Calu3 (cell line): ENCODE measurements around the gene OCA2. TPM values are rescaled to one million over a fixed set of nuclear protein-coding genes. Genes with fewer than 3 reads are reported as not detected.
"Not testable (repeated sequence)": the region's sequence is repeated elsewhere in the genome, so short reads cannot be mapped to it uniquely, and the experiment has no call there.

Experiments used
- BruUV-seq: library from RNA; stranded (reverse); fragments of 400-500 nt; replicated peaks from 2 replicates; lab custom pipeline; 2021; lab: Mats Ljungman, UMichigan
- CTCF ChIA-PET: fragments of 300-600 bp; sonication (Branson Sonifier 250); formaldehyde crosslinking; loops from one replicate; lab custom pipeline; 2022; ENCODE audit warnings: antibody characterized with exemption; lab: Charles Lee
- DNase-seq: peaks from one replicate; pipeline ENCODE4 v3.0.0; 2022
- H3K27ac Mint-ChIP-seq: one replicate; pipeline ENCODE4 v1.8.0; 2022; ENCODE audit warnings: mixed read lengths; ENCODE audit not compliant: unreplicated experiment
- H3K27me3 Mint-ChIP-seq: one replicate; pipeline ENCODE4 v1.8.0; 2022; ENCODE audit warnings: mixed read lengths; ENCODE audit not compliant: unreplicated experiment
- H3K36me3 Mint-ChIP-seq: one replicate; pipeline ENCODE4 v1.8.0; 2022; ENCODE audit warnings: mild to moderate bottlenecking, moderate library complexity, mixed read lengths; ENCODE audit not compliant: insufficient read depth, unreplicated experiment
- H3K4me1 Mint-ChIP-seq: one replicate; pipeline ENCODE4 v1.8.0; 2022; ENCODE audit warnings: mild to moderate bottlenecking, low read depth, mixed read lengths; ENCODE audit not compliant: unreplicated experiment
- H3K4me3 Mint-ChIP-seq: one replicate; pipeline ENCODE4 v1.8.0; 2022; ENCODE audit warnings: mild to moderate bottlenecking, low read depth, moderate library complexity, mixed read lengths; ENCODE audit not compliant: unreplicated experiment
- H3K9me3 Mint-ChIP-seq: one replicate; pipeline ENCODE4 v1.8.0; 2022; ENCODE audit warnings: low read depth, mixed read lengths; ENCODE audit not compliant: unreplicated experiment
- CTCF ChIP-seq: fragments of 200-600 bp; IDR thresholded peaks from one replicate; pipeline ENCODE4 v1.8.0; 2022; ENCODE audit warnings: antibody characterized with exemption; ENCODE audit not compliant: unreplicated experiment
- intact Hi-C: fragments of 100-400 bp; cut with micrococcal nuclease; formaldehyde crosslinking; loops from one replicate; pipeline ENCODE4 v1.10.0; 2022; ENCODE audit not compliant: unreplicated experiment
- total RNA-seq: library from RNA; stranded (reverse); gene quantifications from 2 replicates; pipeline ENCODE4 v1.2.3, GENCODE V29; 2022

OCA2 gene
- total RNA-seq, 1 experiment from 2014 or later, result not detected

DNA sequence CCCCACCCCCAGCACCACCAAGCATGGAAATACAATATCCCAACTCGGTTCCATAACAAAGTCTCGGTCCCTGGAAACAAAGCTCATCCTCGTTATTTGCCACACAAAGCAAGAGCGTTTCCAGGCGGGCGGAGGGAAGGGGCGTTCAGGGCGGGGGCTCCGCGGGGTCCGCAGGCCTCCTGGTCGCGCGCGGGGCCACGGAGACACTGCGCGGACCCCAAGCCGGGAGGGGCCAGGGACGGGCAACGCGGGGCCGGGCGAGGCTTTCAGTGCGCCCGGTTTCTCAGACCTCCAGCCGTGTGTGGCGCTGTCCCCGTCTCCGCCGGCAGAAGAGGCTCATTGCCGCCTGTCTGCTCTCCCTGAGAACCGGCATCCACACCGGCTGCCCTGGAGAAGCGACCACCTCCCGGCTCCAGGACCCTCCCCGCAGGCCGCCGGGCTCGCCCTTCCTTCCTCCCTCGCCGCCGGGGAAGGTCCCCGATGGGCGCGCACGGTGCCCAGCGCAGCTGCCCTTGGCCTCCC lies 329.0 kb downstream of the OCA2 start:
- Mint-ChIP-seq H3K9me3 (peaks cover 3% of the 10 kb centered on the region), H3K4me3 (no peak overlapping the region), H3K4me1 (no peaks in the 10 kb centered on the region), H3K27ac (no peak overlapping the region), H3K36me3 (no peaks in the 10 kb centered on the region), H3K27me3 (no peaks in the 10 kb centered on the region)
- no peak for DNase-seq
- TF ChIP-seq CTCF, result no peak
- BruUV-seq, result no TSS peak
- CTCF ChIA-PET, result no interaction called here
- intact Hi-C loops, result no loop called here

- no peak overlapping the region for H3K4me3 Mint-ChIP-seq
- no peaks in the 10 kb centered on the region for H3K27me3 Mint-ChIP-seq
- TF ChIP-seq CTCF, result no peak
- CTCF ChIA-PET, result no interaction called here
- intact Hi-C loops, result no loop called here
- H3K9me3 Mint-ChIP-seq, result peaks cover 3% of the 10 kb centered on the region
- H3K27ac Mint-ChIP-seq, result no peak overlapping the region
- BruUV-seq, result no TSS peak
- H3K36me3 Mint-ChIP-seq, result no peaks in the 10 kb centered on the region
- no peak for DNase-seq
- H3K4me1 Mint-ChIP-seq, result no peaks in the 10 kb centered on the region
These were observed 329.5 kb downstream of the OCA2 start for GRCh38 chr15:27769652-27770051.

DNA sequence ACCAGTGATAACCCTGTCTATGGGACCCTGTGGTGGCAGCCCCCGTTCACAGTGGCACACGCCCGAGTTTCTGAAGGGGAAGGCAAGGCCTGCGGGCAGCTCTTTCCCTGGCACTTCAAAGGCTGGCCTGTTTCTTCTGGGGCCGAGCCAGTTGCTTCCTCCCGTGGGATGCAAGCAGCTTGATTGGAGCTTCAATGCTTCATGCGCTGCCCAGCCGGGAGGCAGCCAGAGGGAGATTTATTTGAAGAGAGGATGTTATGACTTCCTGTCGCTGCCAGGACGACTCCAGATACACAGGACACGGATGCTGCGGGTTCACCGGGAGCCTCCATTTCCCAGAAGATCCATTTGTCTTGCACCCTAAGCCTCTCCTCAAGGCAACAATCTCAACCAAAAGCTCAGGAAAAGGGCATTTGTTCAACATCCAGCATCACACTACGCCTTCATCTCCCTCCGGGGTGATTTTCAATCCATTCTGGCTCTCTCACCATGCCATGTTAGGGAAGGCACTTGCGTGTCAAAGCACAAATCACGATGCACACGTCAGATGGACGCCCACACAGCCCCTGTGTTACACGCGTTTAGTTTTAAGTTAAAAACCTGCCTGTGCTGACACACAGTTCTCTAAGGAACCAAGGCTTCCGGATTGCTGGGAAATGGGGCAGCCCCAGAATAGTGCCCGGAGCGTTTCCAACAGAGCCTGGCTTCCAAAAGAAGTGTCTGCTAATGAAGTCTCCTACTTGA lies 330.2 kb downstream of the OCA2 start:
- no peak for TF ChIP-seq CTCF
- H3K36me3 Mint-ChIP-seq, result no peaks in the 10 kb centered on the region
- no peaks in the 10 kb centered on the region for H3K27me3 Mint-ChIP-seq
- H3K9me3 Mint-ChIP-seq, result peaks cover 3% of the 10 kb centered on the region
- no TSS peak for BruUV-seq
- CTCF ChIA-PET, result no interaction called here
- intact Hi-C loops, result no loop called here
- no peak overlapping the region for H3K27ac Mint-ChIP-seq
- H3K4me1 Mint-ChIP-seq, result no peaks in the 10 kb centered on the region
- DNase-seq, result no peak
- H3K4me3 Mint-ChIP-seq, result no peak overlapping the region

DNA sequence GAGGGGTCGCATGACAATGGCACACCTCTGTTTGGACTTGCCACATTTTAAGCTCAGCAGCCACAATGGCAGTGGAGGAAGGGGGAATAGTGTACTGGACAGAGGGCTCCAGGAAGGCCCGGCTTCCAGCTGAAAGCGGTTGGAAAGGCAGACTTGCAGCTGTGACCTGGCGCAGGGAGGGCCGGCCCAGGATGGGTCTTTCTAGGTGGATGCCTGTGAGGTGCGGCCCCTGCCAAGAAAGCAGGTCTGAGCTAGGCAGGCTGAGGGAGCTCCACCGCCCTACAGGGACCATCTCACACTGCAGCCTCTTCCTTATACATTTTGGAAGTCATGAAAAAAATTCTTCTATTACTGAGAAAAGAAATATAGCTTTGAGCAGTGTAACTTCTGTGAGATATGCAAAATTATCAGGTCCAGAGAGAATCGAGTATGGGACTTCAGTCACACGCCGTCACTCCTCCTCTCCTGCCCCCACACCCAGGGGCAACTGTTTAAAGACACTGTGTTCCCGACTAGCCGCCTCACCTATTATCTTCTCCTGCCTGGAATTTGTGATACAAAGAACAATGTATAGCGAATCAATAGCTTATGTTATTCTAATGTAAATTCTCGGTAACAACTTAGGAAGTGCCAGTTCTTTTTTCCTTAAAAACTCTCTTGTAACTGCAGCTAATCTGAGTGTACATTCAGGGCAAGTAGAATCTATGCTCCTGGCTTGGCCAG lies 331.0 kb downstream of the OCA2 start:
- Mint-ChIP-seq H3K9me3 (peaks cover 3% of the 10 kb centered on the region), H3K4me1 (no peaks in the 10 kb centered on the region), H3K27me3 (no peaks in the 10 kb centered on the region), H3K27ac (no peak overlapping the region), H3K4me3 (no peak overlapping the region), H3K36me3 (no peaks in the 10 kb centered on the region)
- TF ChIP-seq CTCF, result no peak
- CTCF ChIA-PET, result no interaction called here
- intact Hi-C loops, result no loop called here
- no TSS peak for BruUV-seq
- no peak for DNase-seq

DNA sequence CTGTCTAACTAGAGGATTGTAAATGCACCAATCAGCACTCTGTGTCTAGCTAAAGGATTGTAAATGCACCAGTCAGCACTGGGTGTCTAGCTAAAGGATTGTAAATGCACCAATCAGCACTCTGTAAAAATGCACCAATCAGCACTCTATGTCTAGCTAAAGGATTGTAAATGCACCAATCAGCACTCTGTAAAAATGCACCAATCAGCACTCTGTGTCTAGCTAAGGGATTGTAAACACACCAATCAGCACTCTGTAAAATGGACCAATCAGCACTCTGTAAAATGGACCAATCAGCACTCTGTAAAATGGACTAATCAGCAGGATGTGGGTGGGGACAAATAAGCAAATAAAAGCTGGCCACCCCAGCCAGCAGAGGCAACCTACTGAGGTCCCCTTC lies 331.7 kb downstream of the OCA2 start:
- H3K4me3 Mint-ChIP-seq, DNase-seq, intact Hi-C loops, H3K27ac Mint-ChIP-seq, H3K4me1 Mint-ChIP-seq, BruUV-seq, H3K36me3 Mint-ChIP-seq, CTCF ChIA-PET, H3K27me3 Mint-ChIP-seq, H3K9me3 Mint-ChIP-seq: not testable (repeated sequence)
